GM18951 (cell line): ENCODE data around the gene NPAS1.
A peak's percentile ranks its signal among the peaks of the same experiment; 100 is the strongest.
"Not testable (repeated sequence)": the region's sequence is repeated elsewhere in the genome, so short reads cannot be mapped to it uniquely, and the experiment has no call there.

Experiments used
- POLR2A ChIP-seq: IDR thresholded peaks from 4 replicates; pipeline ENCODE4 v1.6.1; 2011; ENCODE audit warnings: mild to moderate bottlenecking; ENCODE audit not compliant: insufficient read length, insufficient read depth; ENCODE audit errors: extremely low read depth
- in situ Hi-C: fragments of 300-500 bp; cut with MboI; formaldehyde crosslinking; loops from one replicate; pipeline ENCODE4 v1.12.0; 2022; ENCODE audit warnings: low sequenced_read_pairs, mixed read lengths, inconsistent platforms; ENCODE audit not compliant: unreplicated experiment

The NPAS1 gene

DNA sequence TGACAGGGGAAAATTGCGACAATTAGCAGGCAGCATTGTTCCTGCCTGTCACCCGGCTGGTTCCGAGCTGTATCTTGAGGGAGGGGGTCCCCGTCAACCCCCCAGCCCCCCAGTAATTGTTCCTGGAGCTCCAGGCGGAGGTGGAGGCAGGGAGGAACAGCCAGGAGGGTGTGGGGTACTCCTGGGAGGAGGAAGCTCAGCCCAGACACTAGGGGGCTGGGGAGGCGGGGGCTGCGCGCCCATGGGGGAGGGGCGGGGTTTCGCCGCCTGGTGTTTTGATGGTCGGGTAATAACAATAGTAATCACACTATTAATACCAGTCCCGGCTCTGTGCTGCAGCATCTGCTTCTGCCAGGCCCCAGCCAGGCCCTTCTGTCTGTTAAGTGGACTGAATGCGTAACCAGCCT, 8.6 kb downstream of the NPAS1 start:
- in situ Hi-C loops, result no loop called here
- TF ChIP-seq POLR2A, result no peak

DNA sequence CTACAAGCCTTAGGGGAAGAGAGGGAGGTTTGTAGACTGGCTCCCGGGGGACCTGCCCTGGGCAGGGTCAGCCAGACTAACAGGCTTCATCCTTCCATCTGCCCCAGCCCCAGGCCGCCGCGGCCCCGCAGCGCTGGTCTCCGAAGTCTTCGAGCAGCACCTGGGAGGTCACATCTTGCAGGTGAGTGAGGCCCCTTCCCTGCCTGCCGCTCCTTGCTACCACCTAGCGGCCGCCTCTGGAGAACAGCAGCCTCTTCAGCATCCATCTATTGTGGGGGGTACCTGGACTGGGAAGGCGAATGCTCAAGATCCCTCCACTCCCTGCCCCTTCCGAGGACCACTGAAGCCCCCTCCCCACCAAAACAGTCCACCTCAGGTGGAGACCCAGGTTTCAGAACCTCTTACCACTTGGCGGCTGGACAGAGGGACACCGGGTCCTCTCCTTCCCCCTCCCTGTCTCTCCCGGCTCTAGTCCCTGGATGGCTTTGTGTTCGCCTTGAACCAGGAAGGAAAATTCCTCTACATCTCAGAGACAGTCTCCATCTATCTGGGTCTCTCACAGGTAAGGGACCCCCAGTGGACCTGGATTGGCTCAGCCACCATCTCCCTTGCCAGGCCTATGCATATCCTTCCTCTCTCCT, 12.7 kb downstream of the NPAS1 start:
- in situ Hi-C loops, result no loop called here
- no peak for TF ChIP-seq POLR2A

DNA sequence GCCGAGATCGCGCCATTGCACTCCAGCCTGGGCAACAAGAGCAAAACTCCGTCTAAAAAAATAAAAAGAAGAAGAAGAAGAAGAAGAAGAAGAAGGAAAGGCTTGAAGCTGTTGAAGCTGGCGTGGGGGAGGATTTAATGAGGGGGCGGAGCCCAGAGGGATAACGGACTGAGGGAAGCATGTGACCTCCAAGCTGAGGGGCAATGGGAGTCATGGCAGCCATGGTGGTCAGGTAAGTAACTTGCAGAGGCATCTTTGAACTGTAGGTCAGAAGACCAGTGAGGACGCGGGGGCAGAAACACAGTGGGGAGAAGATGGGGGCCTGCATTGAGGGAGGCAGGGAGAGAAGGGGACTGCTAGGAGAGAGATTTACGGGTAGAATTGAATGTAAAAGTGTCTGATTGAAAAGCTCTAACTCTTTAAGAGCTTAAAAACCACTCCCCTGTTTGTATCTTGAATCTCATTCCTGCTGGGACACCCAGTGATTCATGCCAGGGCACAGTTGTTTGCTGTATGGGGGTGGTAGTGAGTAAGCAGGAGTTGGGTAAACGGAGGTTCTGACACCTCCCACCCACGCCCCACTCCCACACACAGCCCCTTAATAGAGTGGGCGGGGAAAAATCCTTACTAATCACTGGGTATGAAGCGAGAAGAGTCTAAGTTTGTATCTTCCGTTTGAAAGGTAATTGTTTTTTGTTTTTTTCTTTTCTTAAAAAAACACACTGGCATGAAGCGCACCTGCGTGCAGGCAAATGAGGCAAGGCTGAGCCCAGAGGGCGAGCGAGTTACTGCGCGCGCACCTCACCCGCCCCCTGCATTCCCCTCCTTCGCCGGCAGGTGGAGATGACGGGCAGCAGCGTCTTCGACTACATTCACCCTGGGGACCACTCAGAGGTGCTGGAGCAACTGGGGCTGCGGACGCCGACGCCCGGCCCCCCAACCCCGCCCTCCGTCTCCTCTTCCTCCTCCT, 15.8 kb downstream of the NPAS1 start:
- no peak for TF ChIP-seq POLR2A
- in situ Hi-C loops, result no loop called here

DNA sequence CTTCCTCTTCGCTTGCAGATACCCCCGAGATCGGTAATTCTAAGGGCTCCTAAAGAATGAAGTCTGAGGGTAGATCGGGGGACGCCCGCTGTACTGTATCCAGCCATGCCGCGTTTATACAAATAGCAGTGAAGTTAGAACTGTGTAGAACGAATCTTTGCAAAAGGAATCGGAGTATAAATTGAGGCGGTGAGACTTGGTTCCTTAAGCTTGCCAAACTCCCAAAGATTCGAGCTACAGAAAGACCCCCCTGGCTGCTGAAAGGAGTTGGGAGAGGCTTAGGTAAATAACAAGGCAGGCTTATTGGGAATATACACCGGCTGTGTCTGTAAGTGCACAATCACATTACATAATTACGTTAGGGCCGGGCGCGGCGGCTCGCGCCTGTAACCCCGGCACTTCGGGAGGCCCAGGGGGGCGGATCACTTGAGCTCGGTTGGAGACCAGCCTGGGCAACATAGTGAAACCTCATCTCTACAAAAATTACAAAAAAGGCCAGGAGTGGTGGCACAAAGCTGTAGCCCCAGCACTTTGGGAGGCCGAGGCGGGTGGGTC, 16.5 kb downstream of the NPAS1 start:
- in situ Hi-C loops, result no loop called here

DNA sequence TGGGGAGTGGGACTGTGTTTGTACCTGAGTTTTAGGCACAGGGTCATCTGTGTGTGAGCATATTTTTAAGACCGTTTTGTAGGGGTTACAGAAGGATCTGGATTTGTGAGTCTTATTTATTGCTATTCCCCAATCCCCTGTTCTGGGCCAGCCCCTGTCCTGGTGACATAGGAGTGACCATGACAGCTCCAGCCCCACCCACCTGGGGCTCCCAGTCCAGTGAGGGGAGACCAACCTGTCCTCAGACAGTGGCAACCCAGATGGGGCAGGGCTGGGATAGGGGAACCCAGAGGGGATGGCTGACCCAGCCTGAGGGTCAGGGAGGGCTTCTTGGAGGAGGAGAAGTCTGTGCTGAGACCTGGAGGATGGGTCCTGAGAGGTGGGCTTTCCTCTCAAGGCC, 18.1 kb downstream of the NPAS1 start:
- TF ChIP-seq POLR2A, result no peak
- in situ Hi-C loops, result no loop called here

More for the DNA sequence above, 16.5 kb downstream of the NPAS1 start:
- no peak for TF ChIP-seq POLR2A

DNA sequence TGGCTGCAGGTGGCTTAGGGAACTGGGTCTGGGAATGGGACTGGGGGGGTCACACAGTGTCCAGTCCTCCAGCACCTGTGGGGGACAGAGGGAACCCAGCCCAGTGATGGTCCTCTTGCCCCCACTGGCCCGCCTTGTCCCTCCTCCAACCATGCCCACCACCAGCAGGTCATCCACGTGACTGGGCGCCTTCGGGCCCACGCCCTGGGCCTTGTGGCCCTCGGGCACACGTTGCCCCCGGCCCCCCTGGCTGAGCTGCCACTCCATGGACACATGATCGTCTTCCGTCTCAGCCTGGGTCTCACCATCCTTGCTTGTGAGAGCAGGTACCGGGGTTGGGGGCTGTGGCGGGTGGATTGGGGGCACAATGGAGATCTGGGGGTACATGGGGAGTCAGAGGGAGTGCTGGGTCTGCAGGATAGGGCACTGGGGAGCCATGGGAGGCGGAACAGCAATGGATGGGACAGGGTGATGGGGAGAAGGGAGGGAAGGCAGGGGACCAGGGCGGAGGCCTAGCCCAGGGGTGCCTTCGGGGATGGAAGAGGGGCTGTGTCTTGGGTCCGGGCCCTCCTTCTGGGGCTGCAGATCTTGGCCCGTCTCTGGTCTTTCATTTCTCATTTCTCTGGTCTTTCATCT, 19.7 kb downstream of the NPAS1 start:
- no peak for TF ChIP-seq POLR2A
- in situ Hi-C loops, result no loop called here

DNA sequence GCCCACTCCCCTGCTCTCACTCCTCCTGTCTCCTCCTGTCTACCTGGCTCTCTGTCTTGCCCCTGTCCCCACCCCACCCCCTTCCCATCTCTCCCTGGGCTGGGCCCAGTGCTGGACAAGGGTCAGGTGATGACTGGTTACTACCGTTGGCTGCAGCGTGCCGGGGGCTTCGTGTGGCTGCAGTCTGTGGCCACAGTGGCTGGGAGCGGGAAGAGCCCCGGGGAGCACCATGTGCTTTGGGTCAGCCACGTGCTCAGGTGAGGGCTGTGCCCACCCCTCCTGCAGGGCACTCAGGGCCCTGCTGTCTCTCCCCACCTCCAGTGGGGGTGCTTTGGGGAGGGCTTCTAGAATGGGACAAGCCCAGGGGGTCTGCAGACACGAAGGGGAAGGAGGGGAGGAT, 21.2 kb downstream of the NPAS1 start:
- TF ChIP-seq POLR2A, result no peak
- in situ Hi-C loops, result no loop called here

DNA sequence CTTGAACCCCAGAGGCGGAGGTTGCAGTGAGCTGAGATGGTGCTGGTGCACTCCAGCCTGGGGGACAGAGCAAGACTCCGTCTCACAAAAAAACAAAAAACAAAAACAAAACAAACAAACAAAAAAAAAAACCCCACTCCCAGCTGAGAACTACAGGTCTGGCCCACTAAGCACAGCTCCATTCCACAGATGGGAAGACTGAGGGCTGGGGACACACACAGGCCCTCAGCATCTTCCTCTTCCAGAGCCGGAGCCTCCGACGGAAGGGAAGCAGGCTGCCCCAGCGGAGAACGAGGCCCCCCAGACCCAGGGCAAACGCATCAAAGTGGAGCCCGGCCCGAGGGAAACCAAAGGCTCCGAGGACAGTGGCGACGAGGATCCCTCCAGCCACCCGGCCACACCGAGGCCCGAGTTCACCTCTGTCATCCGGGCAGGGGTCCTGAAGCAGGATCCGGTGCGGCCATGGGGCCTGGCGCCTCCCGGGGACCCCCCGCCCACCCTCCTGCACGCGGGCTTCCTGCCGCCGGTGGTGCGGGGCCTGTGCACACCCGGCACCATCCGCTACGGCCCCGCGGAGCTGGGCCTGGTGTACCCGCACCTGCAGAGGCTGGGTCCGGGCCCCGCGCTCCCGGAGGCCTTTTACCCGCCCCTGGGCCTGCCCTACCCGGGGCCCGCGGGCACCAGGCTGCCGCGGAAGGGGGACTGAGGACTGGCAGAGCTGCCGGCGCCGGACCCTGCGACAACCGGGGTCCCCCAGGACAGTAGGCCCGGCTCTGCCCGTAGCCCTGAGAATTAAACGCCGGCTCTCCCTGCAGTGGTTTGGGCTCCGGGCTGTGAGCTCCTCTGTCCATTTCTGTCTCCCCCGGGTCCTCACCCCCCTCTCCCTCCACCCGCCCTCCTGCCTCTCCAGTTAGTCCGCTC, 25.6 kb downstream of the NPAS1 start:
- in situ Hi-C loops, result no loop called here
- TF ChIP-seq POLR2A, result no peak

DNA sequence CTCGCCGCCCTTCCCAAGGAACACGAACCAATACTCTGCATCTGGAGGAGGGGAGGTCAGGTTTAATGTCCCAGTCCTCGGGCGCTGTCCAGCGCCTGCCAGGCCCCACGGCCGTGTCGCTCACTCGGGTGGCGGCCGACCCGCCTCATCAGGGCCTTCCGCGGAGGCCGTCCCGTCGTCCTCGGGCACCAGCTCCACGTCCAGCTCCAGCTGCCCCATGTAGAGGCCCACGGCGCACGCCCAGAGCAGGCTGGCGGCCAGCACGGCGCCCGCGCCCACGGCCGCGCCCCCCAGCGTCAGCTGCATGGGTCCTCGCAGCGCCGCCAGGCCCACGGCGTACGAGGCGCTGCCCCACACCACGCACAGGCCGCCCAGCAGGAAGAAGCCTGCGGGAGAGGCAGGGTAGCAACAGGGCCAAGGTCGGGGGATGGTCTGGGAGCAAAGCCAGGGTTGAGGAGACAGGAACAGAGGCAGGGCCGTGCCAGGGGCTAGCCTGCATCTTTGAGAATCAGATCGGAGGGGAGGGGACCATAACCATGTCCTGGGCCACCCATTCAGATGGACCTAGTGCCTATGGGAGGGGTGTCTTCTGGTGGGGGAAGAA, 26.3 kb downstream of the NPAS1 start:
- TF ChIP-seq POLR2A, result no peak
- in situ Hi-C loops, result no loop called here

DNA sequence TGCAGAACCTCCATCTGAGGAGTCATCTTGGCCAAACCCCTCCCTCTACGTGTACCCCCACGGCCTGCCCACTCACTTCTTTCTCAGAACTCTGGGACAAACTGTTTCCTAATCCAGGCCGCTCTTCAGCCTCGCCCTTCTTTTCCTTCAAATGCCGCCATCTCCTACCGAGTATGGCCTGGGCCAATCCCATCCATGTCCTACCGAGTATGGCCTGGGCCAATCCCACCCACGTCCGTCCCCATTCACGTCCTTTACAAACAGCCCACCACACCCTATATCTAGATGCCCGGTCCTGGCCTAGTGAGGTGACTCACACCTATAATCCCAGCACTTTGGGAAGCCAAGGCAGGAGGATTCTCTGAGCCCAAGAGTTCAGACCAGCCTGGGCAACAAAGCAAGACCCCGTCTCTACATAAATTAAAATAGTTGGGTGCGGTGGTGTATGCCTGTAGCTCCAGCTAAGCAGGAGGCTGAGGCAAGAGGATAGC, 27.7 kb downstream of the NPAS1 start:
- TF ChIP-seq POLR2A, result no peak
- in situ Hi-C loops, result no loop called here

DNA sequence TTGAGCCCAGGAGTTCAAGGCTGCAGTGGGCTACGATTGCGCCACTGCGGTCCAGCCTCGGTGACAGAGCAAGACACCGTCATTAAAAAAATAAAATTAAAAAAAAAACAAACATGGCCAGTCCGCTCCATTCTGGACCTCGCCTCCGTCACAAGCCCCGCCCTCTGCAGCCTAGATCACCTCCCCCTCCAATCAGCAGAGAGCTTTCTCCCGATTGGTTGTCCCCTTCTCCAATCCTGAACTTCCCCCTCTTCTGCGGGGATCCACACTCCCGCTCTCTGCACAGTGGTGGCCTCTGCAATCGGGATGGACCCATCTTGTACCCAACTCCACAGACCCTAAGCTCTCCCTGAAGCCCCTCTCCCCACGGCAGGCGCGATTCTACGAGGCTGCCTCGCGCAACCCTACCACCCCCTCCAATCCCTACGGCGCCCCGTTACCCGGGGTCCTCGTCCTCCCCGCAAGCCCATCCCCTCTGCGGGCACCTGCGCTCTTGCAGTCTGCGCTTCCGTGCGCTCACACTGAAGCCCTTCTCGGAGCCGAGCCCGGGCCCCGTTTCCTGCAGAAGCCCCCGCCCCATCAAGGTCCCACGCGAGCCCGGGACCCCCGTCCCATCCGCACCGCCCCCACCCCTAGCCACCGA, 28.2 kb downstream of the NPAS1 start:
- peak; percentile 52 for TF ChIP-seq POLR2A
- in situ Hi-C loops, result no loop called here

DNA sequence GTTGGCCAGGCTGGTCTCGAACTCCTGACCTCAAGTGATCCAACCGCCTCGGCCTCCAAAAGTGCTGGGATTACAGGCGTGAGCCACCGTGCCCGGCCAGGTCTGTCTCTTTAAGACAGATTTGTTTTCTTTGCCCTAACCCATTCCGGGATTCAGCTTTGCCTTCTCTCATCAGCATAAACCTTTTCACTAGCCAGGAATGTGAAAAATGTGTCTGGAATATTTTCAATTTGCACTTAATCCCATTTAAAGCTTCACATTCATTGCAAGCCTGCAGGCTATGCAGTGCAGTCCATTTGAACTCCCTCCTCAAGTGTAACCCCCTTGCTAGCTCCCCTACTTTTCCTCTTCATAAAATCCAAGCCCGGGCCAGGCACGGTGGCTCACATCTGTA, 29.7 kb downstream of the NPAS1 start:
- in situ Hi-C loops, result no loop called here
- no peak for TF ChIP-seq POLR2A

DNA sequence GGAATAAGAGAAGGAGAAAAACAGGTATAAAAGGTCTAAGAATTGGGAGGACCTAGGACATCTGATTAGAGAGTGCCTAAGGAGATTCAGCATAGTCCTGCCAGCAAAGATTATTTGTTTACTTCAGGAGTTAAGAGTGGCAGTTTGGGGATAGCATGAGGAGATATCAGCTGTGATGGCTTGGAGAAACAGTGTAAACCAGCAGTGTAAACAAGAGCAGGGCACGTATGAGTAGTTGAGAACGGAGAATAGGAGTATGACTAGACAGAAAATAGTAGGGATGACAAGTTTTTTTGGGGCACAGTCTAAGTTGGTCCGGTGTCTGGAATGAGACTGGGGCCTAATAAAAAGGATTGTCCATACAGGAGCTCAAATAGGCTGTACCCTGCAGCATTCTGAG, 30.9 kb downstream of the NPAS1 start:
- in situ Hi-C loops, result not testable (repeated sequence)
